ENCODE measurements around the gene NANP. TPM values are rescaled to one million over a fixed set of nuclear protein-coding genes. Genes with fewer than 3 reads are reported as not detected.

Gene NANP
- total and polyA plus RNA-seq, 9 of the 15 experiments (the other 6 are each of a cell fraction or from before 2014, with no cell fraction given), result 5.4 to 8.4 (median 6.9) TPM

GRCh38 chr20:25624500-25624939, 706 bp upstream of the NANP start:
- peaks cover 57% of the 10 kb centered on the region for H3K79me2 ChIP-seq (ENCODE audit: control insufficient read depth, insufficient read depth, low read length)
- intact Hi-C loops (cut with micrococcal nuclease) (loop anchor here (5.0 kb wide), 1 partner anchor 73 kb away; the partner anchor contains the start of gene ZNF337), in situ Hi-C loops (cut with MboI) (no loop called here)
- H3K9me1 ChIP-seq (ENCODE audit: control insufficient read depth, insufficient read depth, low read length), result no peaks in the 10 kb centered on the region
- peak overlapping the region; percentile 69 for H2AFZ ChIP-seq (ENCODE audit: low read depth, low read length)
- peak overlapping the region; percentile 94 for H3K27ac ChIP-seq (ENCODE audit: extremely low read depth, low read depth, low read length)
- no peak for FAIRE-seq
- H3K4me3 ChIP-seq, result peak overlapping the region; percentile 59
- peaks cover 8% of the 10 kb centered on the region; the same call in 2 of the 3 replicates for H3K36me3 ChIP-seq (ENCODE audit: control insufficient read depth, insufficient read depth, low read length)
- under 1% methylated on average over 17 of the region's 17 CpGs for WGBS (ENCODE audit: insufficient coverage, low coverage, missing lambda C conversion rate)
- ATAC-seq, result no peak
- H4K20me1 ChIP-seq (replicated peaks; ENCODE audit: control insufficient read depth, insufficient read depth, low read length), result no peaks in the 10 kb centered on the region
- H3K27me3 ChIP-seq (ENCODE audit: control insufficient read depth in 2 of 2, insufficient read depth in 2 of 2, low read length in 2 of 2), result no peaks in the 10 kb centered on the region
- no peak for DNase-seq (ENCODE audit: extremely low read depth in 1 of 4, low spot score in 3 of 4)
- CTCF ChIA-PET (ENCODE audit: low intra/inter-chr PET ratio), result no interaction called here
- peaks cover 10 to 21% of the 10 kb centered on the region in 2 experiments; a peak in 4 of 5 replicates for H3K4me1 ChIP-seq (replicated peaks in 1 of 2; ENCODE audit: control insufficient read depth in 2 of 2, insufficient read depth in 2 of 2, low read length in 2 of 2)
- TSS peak; percentile 46 for BruUV-seq (replicated peaks)
- no peaks in the 10 kb centered on the region for H3K9me3 ChIP-seq (replicated peaks; ENCODE audit: control insufficient read depth, insufficient read depth, low read depth, low read length)
- POLR2A ChIA-PET, result no interaction called here
- H3K9ac ChIP-seq (ENCODE audit: insufficient read depth in 1 of 2, low read depth in 2 of 2, low read length in 2 of 2), result peak overlapping the region; percentile 91 to 98
- H3K4me2 ChIP-seq (ENCODE audit: insufficient read depth, low read length), result peak overlapping the region; percentile 86
- TF ChIP-seq ZNF140 (CRISPR knock-in tag; IDR thresholded peaks at IDR 0.05) (no peak), ZNF76 (CRISPR knock-in tag; IDR thresholded peaks at IDR 0.05; ENCODE audit: borderline replicate concordance) (peak; percentile 6; the same call in 1 of the 2 replicates), YY1 (IDR thresholded peaks at IDR 0.05; ENCODE audit: borderline replicate concordance in 1 of 3, control insufficient read depth in 1 of 3, extremely low read depth in 1 of 3, insufficient read depth in 3 of 3, insufficient read length in 1 of 3, insufficient replicate concordance in 2 of 3, low read depth in 1 of 3, low read length in 2 of 3) (peak in 1 of 3 experiments; percentile 59), BACH1 (tag; IDR thresholded peaks at IDR 0.05) (no peak), FOXK1 (CRISPR knock-in tag; IDR thresholded peaks at IDR 0.05; ENCODE audit: borderline replicate concordance) (no peak), IRF2 (CRISPR knock-in tag; IDR thresholded peaks at IDR 0.05) (no peak), TAF9B (IDR thresholded peaks at IDR 0.05; ENCODE audit: partially characterized antibody) (no peak), ZNF232 (CRISPR knock-in tag; IDR thresholded peaks at IDR 0.05) (no peak), HDAC6 (IDR thresholded peaks at IDR 0.05; ENCODE audit: low read depth, low read length) (no peak), MAFK (IDR thresholded peaks at IDR 0.05; ENCODE audit: low read length) (no peak), USF1 (CRISPR knock-in tag; IDR thresholded peaks at IDR 0.05) (no peak), PTRF (tag; IDR thresholded peaks at IDR 0.05) (no peak), ZNF586 (CRISPR knock-in tag; conservative IDR thresholded peaks at IDR 0.05) (no peak), NFIX (CRISPR knock-in tag; IDR thresholded peaks at IDR 0.05; ENCODE audit: low read depth) (no peak), SNRNP70 (optimal IDR thresholded peaks at IDR 0.05; ENCODE audit: low read depth, low read length) (no peak), THAP12 (CRISPR knock-in tag; IDR thresholded peaks at IDR 0.05) (no peak), RBM25 (IDR thresholded peaks at IDR 0.05; ENCODE audit: low read depth, low read length, severe bottlenecking) (no peak), NFRKB (IDR thresholded peaks at IDR 0.05; ENCODE audit: low read depth) (no peak)
- TF ChIP-seq, protein P1, sequence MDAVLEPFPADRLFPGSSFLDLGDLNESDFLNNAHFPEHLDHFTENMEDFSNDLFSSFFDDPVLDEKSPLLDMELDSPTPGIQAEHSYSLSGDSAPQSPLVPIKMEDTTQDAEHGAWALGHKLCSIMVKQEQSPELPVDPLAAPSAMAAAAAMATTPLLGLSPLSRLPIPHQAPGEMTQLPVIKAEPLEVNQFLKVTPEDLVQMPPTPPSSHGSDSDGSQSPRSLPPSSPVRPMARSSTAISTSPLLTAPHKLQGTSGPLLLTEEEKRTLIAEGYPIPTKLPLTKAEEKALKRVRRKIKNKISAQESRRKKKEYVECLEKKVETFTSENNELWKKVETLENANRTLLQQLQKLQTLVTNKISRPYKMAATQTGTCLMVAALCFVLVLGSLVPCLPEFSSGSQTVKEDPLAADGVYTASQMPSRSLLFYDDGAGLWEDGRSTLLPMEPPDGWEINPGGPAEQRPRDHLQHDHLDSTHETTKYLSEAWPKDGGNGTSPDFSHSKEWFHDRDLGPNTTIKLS (IDR thresholded peaks at IDR 0.05; ENCODE audit: borderline replicate concordance, low read depth), result no peak
